ENCODE measurements around the gene ELF2.
"Not testable (repeated sequence)": the region's sequence is repeated elsewhere in the genome, so short reads cannot be mapped to it uniquely, and the experiment has no call there.

The ELF2 gene

DNA sequence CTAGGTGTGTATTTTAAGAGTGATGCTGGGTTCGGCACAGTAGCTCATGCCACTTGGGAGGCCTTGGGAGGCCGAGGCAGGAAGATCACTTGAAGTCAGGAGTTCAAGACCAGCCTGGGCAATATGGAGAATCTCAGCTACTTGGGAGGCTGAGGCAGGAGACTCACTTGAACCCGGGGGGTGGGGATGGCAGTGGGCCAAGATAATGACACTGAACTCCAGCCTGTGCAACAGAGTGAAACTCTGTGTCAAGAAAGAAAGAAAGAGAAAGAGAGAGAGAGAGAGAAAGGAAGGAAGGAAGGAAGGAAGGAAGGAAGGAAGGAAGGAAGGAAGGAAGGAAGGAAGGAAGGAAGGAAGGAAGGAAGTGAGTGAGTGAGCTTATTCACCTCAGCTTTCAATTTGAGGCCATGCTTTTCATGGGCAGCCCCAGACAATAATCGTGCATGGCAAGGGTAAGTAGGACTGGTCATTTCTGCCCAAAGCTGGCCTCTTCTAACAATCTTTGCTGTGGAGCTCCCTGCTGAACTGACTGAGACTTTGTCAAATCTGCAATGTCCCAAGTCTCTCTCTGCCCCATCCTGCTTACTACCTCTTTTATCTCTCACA is 42.5 kb upstream of the ELF2 start:
- Histone ChIP-seq H3K27me3 (ENCODE audit: insufficient read depth, poor library complexity, severe bottlenecking) (no peaks in the 10 kb centered on the region), H3K4me3 (ENCODE audit: severe bottlenecking) (no peak overlapping the region), H3K36me3 (ENCODE audit: low read depth) (no peaks in the 10 kb centered on the region), H3K27ac (ENCODE audit: poor library complexity, severe bottlenecking) (no peak overlapping the region), H3K4me1 (ENCODE audit: insufficient read depth, poor library complexity, severe bottlenecking) (peaks cover 3% of the 10 kb centered on the region), H3K9me3 (ENCODE audit: severe bottlenecking) (no peaks in the 10 kb centered on the region)
- ATAC-seq (ENCODE audit: low read depth) (no peak), DNase-seq (ENCODE audit: low spot score) (no peak)
- TF ChIP-seq, protein P1, sequence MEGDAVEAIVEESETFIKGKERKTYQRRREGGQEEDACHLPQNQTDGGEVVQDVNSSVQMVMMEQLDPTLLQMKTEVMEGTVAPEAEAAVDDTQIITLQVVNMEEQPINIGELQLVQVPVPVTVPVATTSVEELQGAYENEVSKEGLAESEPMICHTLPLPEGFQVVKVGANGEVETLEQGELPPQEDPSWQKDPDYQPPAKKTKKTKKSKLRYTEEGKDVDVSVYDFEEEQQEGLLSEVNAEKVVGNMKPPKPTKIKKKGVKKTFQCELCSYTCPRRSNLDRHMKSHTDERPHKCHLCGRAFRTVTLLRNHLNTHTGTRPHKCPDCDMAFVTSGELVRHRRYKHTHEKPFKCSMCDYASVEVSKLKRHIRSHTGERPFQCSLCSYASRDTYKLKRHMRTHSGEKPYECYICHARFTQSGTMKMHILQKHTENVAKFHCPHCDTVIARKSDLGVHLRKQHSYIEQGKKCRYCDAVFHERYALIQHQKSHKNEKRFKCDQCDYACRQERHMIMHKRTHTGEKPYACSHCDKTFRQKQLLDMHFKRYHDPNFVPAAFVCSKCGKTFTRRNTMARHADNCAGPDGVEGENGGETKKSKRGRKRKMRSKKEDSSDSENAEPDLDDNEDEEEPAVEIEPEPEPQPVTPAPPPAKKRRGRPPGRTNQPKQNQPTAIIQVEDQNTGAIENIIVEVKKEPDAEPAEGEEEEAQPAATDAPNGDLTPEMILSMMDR (IDR thresholded peaks at IDR 0.05; ENCODE audit: poor library complexity, severe bottlenecking) = no peak

DNA sequence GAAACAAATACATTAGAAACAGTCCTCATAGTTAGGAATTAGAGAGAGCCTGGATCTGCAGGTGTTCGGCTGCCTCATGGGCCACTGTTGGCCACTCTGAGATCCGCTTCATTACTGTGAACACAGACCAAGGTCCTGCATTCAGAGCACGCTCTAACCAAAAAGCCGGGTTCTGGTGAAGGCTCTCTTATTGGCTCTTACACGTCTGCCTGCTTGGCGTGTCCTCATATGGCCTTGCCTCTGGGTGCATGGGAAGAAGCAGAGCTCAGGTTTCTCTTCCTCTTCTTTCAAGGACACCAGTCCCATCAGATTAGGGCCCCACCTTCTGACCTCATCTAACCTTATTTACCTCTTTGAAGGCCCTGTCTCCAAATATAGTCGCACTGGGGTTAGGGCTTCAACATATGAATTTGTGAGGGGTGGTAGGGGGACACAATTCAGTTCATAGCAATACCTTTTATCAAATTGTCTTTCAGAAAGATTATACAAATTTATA is 37.1 kb upstream of the ELF2 start:
- ATAC-seq (ENCODE audit: low read depth) = no peak

DNA sequence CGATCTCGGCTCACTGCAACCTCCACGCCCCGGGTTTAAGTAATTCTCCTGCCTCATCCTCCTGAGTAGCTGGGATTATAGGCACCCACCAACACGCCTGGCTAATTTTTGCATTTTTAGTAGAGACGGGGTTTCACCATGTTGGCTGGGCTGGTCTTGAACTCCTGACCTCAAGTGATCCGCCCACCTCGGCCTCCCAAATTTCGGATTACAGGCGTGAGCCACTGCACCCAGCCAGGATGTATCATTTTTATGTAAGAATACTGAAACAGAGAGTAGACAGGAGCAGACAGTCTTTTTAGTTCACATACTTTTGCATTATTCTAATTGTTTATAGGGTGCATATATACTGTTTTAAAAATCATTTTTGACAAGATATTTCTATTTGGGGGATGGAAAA is 36.6 kb upstream of the ELF2 start:
- H3K27ac ChIP-seq (ENCODE audit: poor library complexity, severe bottlenecking); ATAC-seq (ENCODE audit: low read depth); H3K9me3 ChIP-seq (ENCODE audit: severe bottlenecking); H3K4me1 ChIP-seq (ENCODE audit: insufficient read depth, poor library complexity, severe bottlenecking); H3K36me3 ChIP-seq (ENCODE audit: low read depth); H3K27me3 ChIP-seq (ENCODE audit: insufficient read depth, poor library complexity, severe bottlenecking); DNase-seq (ENCODE audit: low spot score); H3K4me3 ChIP-seq (ENCODE audit: severe bottlenecking): not testable (repeated sequence)

More for the DNA sequence above, 37.1 kb upstream of the ELF2 start:
- Histone ChIP-seq H3K27ac (ENCODE audit: poor library complexity, severe bottlenecking) (no peak overlapping the region), H3K36me3 (ENCODE audit: low read depth) (no peaks in the 10 kb centered on the region), H3K27me3 (ENCODE audit: insufficient read depth, poor library complexity, severe bottlenecking) (no peaks in the 10 kb centered on the region), H3K9me3 (ENCODE audit: severe bottlenecking) (no peaks in the 10 kb centered on the region), H3K4me1 (ENCODE audit: insufficient read depth, poor library complexity, severe bottlenecking) (no peaks in the 10 kb centered on the region), H3K4me3 (ENCODE audit: severe bottlenecking) (no peak overlapping the region)
- DNase-seq (ENCODE audit: low spot score) = no peak
- TF ChIP-seq, protein P1 (IDR thresholded peaks at IDR 0.05; ENCODE audit: poor library complexity, severe bottlenecking) = no peak

DNA sequence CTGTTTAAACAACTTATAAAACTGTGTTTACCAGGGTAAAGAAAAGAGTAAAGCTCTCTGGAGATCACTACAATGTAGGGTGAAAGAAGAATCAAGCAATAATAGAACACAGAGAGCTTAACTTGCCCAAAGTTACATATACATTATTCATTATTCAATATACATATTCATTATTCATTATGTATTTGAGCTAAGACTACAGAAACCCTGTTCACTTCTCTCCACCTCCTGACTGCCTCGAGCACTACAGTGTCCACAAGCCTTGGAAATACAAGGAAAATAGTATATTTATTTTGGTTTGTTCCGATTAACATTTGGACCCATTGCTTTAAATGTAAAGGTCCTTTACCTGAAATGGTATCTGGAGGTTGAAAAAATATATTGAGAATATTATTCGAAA is 35.9 kb upstream of the ELF2 start:
- Histone ChIP-seq H3K4me3 (ENCODE audit: severe bottlenecking) (no peak overlapping the region), H3K27ac (ENCODE audit: poor library complexity, severe bottlenecking) (no peak overlapping the region), H3K9me3 (ENCODE audit: severe bottlenecking) (no peaks in the 10 kb centered on the region), H3K36me3 (ENCODE audit: low read depth) (no peaks in the 10 kb centered on the region), H3K4me1 (ENCODE audit: insufficient read depth, poor library complexity, severe bottlenecking) (no peaks in the 10 kb centered on the region), H3K27me3 (ENCODE audit: insufficient read depth, poor library complexity, severe bottlenecking) (no peaks in the 10 kb centered on the region)
- DNase-seq (ENCODE audit: low spot score) = no peak
- ATAC-seq (ENCODE audit: low read depth) = no peak
- TF ChIP-seq, protein P1 (IDR thresholded peaks at IDR 0.05; ENCODE audit: poor library complexity, severe bottlenecking) = no peak

DNA sequence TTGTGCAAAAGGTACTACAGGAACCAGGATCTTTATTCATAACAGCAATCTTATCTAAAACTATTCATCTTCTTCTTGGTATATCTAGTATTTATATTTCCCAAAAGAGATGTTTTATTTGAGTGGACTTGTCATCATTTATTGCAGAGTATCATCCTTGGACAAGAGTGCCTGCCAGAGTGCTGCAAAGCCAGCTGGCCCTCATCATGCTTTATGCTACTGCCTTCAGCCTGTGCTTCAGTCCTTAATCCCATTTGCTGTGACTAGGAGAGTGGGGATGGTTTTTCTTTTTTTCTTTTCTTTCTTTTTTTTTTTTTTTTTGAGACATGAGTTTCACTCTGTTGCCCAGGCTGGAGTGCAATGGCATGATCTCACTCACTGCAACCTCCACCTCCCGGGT is 33.5 kb upstream of the ELF2 start:
- Histone ChIP-seq H3K9me3 (ENCODE audit: severe bottlenecking) (no peaks in the 10 kb centered on the region), H3K27ac (ENCODE audit: poor library complexity, severe bottlenecking) (no peak overlapping the region), H3K4me3 (ENCODE audit: severe bottlenecking) (no peak overlapping the region), H3K4me1 (ENCODE audit: insufficient read depth, poor library complexity, severe bottlenecking) (no peaks in the 10 kb centered on the region), H3K27me3 (ENCODE audit: insufficient read depth, poor library complexity, severe bottlenecking) (no peaks in the 10 kb centered on the region), H3K36me3 (ENCODE audit: low read depth) (no peaks in the 10 kb centered on the region)
- ATAC-seq (ENCODE audit: low read depth) = no peak
- TF ChIP-seq, protein P1 (IDR thresholded peaks at IDR 0.05; ENCODE audit: poor library complexity, severe bottlenecking) = no peak
- DNase-seq (ENCODE audit: low spot score) = no peak
